Uterus (tissue), 2 donors: ENCODE data around the gene TFDP3.

Experiments used
- POLR2A ChIP-seq, 2 donors: fragments of 450-650 bp; IDR thresholded peaks; one replicate each; pipeline ENCODE4 v1.6.1; 2016; ENCODE audit warnings: antibody characterized with exemption in 2 of 2, mild to moderate bottlenecking in 1 of 2, moderate library complexity in 1 of 2
- TF ChIP-seq, protein P1 (sequence below), 4 experiments: fragments of 200-600 bp in 2 of 4; fragments of 450-650 bp in 2 of 4; sonication (generic) in 2 of 4; IDR thresholded peaks; one replicate each; pipeline ENCODE4 v1.5.1; 2016 to 2019; ENCODE audit warnings: antibody characterized with exemption in 4 of 4, mild to moderate bottlenecking in 2 of 4, moderate library complexity in 1 of 4

DNA sequence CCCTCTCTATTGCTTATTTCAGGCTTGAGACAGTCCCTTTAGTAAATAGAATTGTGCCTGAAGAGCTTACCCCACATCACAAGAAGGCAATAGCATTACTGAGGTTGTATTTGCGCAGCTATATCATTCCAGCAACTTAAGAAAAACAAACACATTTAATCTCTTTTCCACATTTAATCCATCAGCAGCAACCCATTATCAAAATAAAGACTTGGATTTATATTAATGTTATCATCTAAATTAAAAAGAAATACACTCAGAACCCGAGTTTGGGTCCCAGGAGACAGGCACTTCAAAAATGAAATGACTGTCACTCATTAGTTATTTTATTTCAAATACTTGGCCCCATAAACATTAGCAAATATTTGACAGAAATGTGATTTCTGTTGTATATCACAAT, 10.4 kb downstream of the TFDP3 start:
- TF ChIP-seq, protein P1, sequence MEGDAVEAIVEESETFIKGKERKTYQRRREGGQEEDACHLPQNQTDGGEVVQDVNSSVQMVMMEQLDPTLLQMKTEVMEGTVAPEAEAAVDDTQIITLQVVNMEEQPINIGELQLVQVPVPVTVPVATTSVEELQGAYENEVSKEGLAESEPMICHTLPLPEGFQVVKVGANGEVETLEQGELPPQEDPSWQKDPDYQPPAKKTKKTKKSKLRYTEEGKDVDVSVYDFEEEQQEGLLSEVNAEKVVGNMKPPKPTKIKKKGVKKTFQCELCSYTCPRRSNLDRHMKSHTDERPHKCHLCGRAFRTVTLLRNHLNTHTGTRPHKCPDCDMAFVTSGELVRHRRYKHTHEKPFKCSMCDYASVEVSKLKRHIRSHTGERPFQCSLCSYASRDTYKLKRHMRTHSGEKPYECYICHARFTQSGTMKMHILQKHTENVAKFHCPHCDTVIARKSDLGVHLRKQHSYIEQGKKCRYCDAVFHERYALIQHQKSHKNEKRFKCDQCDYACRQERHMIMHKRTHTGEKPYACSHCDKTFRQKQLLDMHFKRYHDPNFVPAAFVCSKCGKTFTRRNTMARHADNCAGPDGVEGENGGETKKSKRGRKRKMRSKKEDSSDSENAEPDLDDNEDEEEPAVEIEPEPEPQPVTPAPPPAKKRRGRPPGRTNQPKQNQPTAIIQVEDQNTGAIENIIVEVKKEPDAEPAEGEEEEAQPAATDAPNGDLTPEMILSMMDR (IDR thresholded peaks at IDR 0.05): no peak
- TF ChIP-seq POLR2A (IDR thresholded peaks at IDR 0.05): no peak
